PC-9 (cell line): Measurements from ENCODE around the gene STK10.

ENCODE experiments used
- EZH2 ChIP-seq: fragments of 200-600 bp; sonication (generic); IDR thresholded peaks from 2 replicates; pipeline ENCODE4 v1.8.0; 2017; ENCODE audit warnings: antibody characterized with exemption, low read depth
- TF ChIP-seq, protein P1 (sequence below): fragments of 200-600 bp; sonication (generic); conservative IDR thresholded peaks from 2 replicates; pipeline ENCODE4 v1.6.1; 2017; ENCODE audit warnings: mixed run types, antibody characterized with exemption, mild to moderate bottlenecking, moderate library complexity

DNA sequence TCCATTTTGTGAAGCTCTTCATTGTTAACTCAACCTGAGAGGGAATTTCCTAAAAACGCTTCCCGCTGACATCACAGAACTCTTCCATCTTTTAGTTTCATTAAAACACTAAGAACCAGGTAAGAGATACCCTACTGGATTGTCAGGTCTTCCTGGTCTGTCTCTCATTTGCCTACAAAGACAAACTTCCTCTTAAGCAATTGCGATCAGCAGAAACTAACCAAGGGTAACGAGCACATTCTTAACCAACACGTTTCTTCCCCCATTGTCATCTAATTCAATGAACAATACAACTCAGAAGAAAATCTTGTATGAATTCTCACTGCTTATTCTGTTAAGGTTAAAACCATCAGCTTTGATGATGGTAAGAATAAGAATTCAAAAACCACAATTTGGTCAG is 188.1 kb downstream of the STK10 start:
- TF ChIP-seq, protein P1, sequence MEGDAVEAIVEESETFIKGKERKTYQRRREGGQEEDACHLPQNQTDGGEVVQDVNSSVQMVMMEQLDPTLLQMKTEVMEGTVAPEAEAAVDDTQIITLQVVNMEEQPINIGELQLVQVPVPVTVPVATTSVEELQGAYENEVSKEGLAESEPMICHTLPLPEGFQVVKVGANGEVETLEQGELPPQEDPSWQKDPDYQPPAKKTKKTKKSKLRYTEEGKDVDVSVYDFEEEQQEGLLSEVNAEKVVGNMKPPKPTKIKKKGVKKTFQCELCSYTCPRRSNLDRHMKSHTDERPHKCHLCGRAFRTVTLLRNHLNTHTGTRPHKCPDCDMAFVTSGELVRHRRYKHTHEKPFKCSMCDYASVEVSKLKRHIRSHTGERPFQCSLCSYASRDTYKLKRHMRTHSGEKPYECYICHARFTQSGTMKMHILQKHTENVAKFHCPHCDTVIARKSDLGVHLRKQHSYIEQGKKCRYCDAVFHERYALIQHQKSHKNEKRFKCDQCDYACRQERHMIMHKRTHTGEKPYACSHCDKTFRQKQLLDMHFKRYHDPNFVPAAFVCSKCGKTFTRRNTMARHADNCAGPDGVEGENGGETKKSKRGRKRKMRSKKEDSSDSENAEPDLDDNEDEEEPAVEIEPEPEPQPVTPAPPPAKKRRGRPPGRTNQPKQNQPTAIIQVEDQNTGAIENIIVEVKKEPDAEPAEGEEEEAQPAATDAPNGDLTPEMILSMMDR = no peak
- TF ChIP-seq EZH2 = no peak
